GM10266 (cell line): Measurements from ENCODE around the gene SLC5A5.
"Not testable (repeated sequence)": the region's sequence is repeated elsewhere in the genome, so short reads cannot be mapped to it uniquely, and the experiment has no call there.

Experiments
- DNase-seq: peaks from one replicate; pipeline ENCODE4 v3.0.0; 2012; ENCODE audit errors: extremely low spot score
- CTCF ChIP-seq: IDR thresholded peaks from 2 replicates; pipeline ENCODE4 v1.5.1; 2012; ENCODE audit warnings: mild to moderate bottlenecking, low read depth; ENCODE audit not compliant: control insufficient read depth, insufficient read depth; ENCODE audit errors: missing control alignments

Gene SLC5A5

GRCh38 chr19:17874758-17875135 is 3.0 kb downstream of the SLC5A5 start:
- no peak for DNase-seq
- TF ChIP-seq CTCF: no peak

- no peak for TF ChIP-seq CTCF
- DNase-seq: no peak
Observed at GRCh38 chr19:17877696-17878095, 6.0 kb downstream of the SLC5A5 start.

DNA sequence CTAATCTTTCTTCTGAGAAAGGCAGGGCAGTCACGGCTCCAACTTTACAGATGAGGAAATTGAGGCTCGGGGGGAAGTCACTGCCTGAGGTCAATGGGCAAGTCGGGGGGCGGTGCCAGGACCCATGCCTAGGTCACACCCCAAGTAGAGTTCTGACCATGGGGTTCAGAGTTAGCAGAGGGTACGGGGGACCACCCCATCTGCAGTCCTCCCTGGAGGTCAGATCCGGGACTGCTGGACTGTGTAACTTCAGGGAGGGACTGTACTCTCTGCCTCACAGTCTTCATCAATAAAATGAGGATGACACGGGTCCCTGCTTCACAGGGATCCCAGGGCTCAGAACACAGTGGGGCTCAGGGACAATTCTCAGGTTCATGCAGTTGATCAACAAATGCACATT is 7.7 kb downstream of the SLC5A5 start:
- no peak for TF ChIP-seq CTCF
- DNase-seq: no peak

- no peak for TF ChIP-seq CTCF
- no peak for DNase-seq
Observed at GRCh38 chr19:17881701-17882100, 10.0 kb downstream of the SLC5A5 start.

- TF ChIP-seq CTCF: no peak
- DNase-seq: no peak
Observed at GRCh38 chr19:17883627-17884410, 12.1 kb downstream of the SLC5A5 start.

- no peak for TF ChIP-seq CTCF
- DNase-seq: no peak
Observed at GRCh38 chr19:17886515-17886914, 14.8 kb downstream of the SLC5A5 start.

GRCh38 chr19:17887221-17887620 is 15.5 kb downstream of the SLC5A5 start:
- DNase-seq: not testable (repeated sequence)

- TF ChIP-seq CTCF: no peak
- DNase-seq: no peak
Observed at GRCh38 chr19:17888260-17888659, 16.5 kb downstream of the SLC5A5 start.
